Neutrophil (primary cell): ENCODE measurements around the gene RPS18.

Experiments used
- H3K27ac ChIP-seq: fragments of 200-600 bp; sonication (generic); 2 replicates; pipeline ENCODE4 v1.5.1; 2016; ENCODE audit warnings: mild to moderate bottlenecking, moderate library complexity
- H3K27me3 ChIP-seq: fragments of 200-600 bp; sonication (generic); 2 replicates; pipeline ENCODE4 v1.6.0; 2016; ENCODE audit warnings: mild to moderate bottlenecking
- H3K36me3 ChIP-seq: fragments of 200-600 bp; sonication (generic); 2 replicates; pipeline ENCODE4 v1.5.1; 2017
- H3K4me1 ChIP-seq, 2 experiments: fragments of 200-600 bp in 1 of 2; sonication (generic) in 1 of 2; 1 replicate in 1 of 2; 2 replicates in 1 of 2; pipeline versions ENCODE4 v1.5.1 to v1.6.1; 2013 to 2016; ENCODE audit warnings: low read depth in 1 of 2, low read length in 1 of 2, mild to moderate bottlenecking in 1 of 2, moderate library complexity in 1 of 2; ENCODE audit not compliant: control insufficient read depth in 1 of 2, insufficient read depth in 1 of 2
- H3K4me3 ChIP-seq, 2 experiments: fragments of 200-600 bp in 1 of 2; sonication (generic) in 1 of 2; 1 replicate in 1 of 2; 2 replicates in 1 of 2; pipeline ENCODE4 v1.5.1; 2013 to 2016; ENCODE audit warnings: low read depth in 1 of 2, low read length in 1 of 2, mild to moderate bottlenecking in 1 of 2, moderate library complexity in 1 of 2
- H3K9me3 ChIP-seq: fragments of 200-600 bp; sonication (generic); 2 replicates; pipeline ENCODE4 v1.5.1; 2016
- TF ChIP-seq, protein P1 (sequence below): fragments of 200-600 bp; sonication (generic); IDR thresholded peaks from 2 replicates; pipeline ENCODE4 v1.5.1; 2016; ENCODE audit warnings: antibody characterized with exemption

Gene RPS18

DNA sequence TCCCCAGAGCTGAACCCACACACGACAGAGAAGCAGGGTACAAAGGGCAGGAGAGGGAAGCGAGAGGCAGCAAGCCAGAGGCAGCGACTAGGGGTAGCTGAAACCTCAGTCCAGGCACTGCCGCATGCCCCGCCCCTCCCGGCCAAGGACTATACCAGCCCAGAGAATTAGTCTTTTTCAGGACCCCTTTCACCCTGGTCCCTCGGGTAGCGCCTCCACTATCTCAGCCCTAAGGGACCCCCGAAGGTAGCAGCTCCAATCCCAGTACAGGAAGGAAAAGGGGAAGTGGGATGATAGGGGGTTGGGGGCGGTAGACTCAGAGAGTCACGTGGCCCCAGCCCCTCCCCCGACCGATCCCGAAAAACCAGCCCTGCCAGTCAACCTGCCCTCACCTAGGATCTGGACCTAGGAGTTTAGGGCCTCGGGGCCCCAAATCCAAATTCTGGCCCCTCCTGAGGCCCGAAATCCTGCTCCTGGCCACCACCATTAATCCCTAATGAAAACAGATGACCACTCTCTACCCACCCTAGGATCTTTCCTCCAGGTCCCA is 25.6 kb downstream of the RPS18 start:
- TF ChIP-seq, protein P1, sequence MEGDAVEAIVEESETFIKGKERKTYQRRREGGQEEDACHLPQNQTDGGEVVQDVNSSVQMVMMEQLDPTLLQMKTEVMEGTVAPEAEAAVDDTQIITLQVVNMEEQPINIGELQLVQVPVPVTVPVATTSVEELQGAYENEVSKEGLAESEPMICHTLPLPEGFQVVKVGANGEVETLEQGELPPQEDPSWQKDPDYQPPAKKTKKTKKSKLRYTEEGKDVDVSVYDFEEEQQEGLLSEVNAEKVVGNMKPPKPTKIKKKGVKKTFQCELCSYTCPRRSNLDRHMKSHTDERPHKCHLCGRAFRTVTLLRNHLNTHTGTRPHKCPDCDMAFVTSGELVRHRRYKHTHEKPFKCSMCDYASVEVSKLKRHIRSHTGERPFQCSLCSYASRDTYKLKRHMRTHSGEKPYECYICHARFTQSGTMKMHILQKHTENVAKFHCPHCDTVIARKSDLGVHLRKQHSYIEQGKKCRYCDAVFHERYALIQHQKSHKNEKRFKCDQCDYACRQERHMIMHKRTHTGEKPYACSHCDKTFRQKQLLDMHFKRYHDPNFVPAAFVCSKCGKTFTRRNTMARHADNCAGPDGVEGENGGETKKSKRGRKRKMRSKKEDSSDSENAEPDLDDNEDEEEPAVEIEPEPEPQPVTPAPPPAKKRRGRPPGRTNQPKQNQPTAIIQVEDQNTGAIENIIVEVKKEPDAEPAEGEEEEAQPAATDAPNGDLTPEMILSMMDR: no peak
- H3K9me3 ChIP-seq: no peaks in the 10 kb centered on the region
- H3K4me1 ChIP-seq: peaks cover 33 to 38% of the 10 kb centered on the region in 2 experiments
- H3K4me3 ChIP-seq: peak overlapping the region; percentile 86 to 90
- no peaks in the 10 kb centered on the region for H3K27me3 ChIP-seq
- H3K27ac ChIP-seq: peak overlapping the region; percentile 98
- peaks cover 73% of the 10 kb centered on the region for H3K36me3 ChIP-seq

DNA sequence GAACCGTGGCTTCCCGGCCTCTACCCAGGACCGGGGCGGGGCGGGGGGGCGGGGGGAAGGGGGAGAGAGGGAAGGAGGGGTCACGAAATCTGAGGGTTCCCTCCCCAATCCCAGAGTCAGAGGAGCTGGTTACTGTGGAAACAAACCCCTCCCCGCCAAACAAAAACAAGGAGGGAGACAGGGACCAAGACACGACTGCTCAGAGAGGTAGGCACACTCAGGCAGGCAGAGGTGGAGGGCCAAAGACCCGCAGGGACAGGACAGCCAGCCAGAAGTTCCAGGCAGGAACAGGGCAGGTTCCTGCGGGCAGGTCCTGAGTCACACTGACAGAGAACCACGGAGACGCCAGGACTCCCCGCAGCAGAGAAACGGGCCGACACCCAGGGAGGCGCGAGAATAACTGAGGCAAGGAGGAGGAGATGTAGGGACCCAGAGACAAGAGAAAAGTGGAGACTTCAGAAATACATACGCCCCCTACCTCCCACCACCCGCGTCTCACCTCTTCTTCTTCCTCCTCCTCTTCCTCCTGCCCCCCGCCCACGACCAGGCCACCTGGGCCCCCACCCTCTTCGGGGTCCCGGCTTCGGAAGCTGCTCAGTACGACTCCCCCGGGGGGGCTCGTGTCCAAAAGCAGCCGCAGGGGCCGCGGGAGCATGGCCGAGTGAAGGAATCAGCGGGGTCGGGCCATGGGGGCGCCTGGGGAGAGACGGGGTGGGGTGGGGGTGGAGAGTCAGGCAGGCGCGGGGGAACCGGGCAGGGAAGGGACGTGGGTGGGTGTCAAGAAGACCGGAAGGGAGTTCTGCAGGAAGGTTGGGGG is 26.3 kb downstream of the RPS18 start:
- Histone ChIP-seq H3K4me1 (peaks cover 33 to 38% of the 10 kb centered on the region in 2 experiments), H3K27me3 (no peaks in the 10 kb centered on the region), H3K36me3 (peaks cover 73% of the 10 kb centered on the region), H3K9me3 (no peaks in the 10 kb centered on the region), H3K27ac (peak overlapping the region; percentile 98), H3K4me3 (peak overlapping the region; percentile 86 to 90)
- TF ChIP-seq, protein P1: peak; percentile 5

DNA sequence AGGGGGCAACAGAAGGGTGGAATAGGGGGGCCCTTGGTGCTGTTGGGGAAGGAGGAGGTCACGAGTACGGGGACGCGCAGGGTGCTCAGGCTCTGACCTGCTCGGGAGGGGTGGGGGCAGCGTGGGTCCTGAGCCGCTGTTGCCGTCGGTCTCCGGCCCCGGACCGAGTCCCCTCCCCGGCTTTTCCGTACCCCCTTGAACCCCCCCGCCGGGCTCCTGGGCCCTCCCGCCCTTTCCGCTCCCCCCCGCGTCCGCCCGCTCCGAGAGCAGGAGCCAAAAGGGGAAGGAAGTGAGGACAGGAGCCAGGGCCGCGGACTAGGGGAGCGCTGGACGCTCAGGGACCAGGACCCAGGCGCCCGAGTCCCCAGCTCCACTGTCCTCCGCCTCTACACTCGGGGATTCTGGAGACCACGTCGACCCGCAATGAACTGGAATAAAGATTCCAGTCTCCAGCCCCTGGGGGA is 26.9 kb downstream of the RPS18 start, which contains the start of gene RGL2:
Gene RGL2, minus strand, starts transcription at position 170 of the 464 bp plus-strand sequence. CDS start 332 bp downstream, outside the sequence.
- TF ChIP-seq, protein P1: no peak
- Histone ChIP-seq H3K4me3 (peak within 1 kb of the TSS; percentile 86 to 90), H3K4me1 (peaks cover 33 to 38% of the 10 kb centered on the region in 2 experiments), H3K27me3 (no peaks in the 10 kb centered on the region), H3K36me3 (peaks cover 73% of the 10 kb centered on the region), H3K9me3 (no peaks in the 10 kb centered on the region), H3K27ac (peak within 1 kb of the TSS; percentile 98)

DNA sequence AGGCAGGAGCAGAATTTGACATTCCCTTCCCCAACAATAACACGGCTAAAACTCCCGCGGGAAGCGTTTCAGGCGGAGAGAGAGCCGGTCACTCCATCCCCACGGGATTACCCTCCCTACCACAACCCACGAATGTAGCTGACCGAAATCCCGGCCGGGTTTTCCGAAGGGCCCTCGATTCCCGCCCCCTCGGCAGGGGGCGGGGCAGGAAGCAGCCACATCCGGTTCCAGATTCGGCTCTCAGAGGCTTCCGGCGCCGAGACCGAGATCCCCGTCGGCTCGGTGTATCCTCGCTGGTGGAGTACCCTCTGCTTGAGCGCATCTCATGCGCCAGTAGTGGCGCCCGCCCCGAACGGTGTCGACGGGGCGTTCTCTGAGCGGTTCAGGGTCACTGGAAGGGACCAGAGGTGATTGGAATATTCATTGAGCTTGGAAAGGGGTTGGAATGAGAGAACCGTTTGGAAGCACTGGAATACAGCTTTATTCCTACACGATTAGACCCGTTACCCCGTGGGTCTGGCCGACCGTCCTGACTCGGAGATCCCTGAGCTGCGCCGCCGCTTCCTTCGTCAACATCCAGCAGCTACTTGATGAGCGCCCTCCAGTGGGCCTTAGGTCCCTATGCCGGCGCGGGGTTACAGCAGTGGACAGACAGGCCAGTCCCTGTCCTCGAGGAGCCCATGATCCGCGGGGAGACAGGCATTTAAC is 27.5 kb downstream of the RPS18 start:
- no peaks in the 10 kb centered on the region for H3K9me3 ChIP-seq
- peaks cover 73% of the 10 kb centered on the region for H3K36me3 ChIP-seq
- H3K27me3 ChIP-seq: no peaks in the 10 kb centered on the region
- peak overlapping the region; percentile 98 for H3K27ac ChIP-seq
- peaks cover 33 to 39% of the 10 kb centered on the region in 2 experiments for H3K4me1 ChIP-seq
- H3K4me3 ChIP-seq: peak overlapping the region; percentile 86 to 90
- TF ChIP-seq, protein P1: peak; percentile 88

DNA sequence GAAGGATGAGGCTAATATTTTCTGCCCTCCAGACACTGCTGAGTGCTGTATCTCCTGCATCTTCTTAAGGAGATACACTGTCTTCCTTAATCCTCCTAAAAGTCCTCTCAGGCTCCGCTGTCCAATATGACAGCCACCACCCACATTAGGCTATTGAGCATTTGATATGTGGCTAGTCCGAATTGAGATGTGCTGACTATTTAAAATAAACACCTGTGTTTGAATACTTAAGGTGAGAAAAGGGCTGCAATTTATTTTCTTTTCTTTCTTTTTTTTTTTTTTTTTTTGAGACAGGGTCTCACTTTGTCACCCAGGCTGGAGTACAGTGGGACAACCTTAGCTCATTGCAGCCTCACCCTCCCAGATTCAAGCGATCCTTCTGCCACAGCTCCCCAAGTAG is 30.0 kb downstream of the RPS18 start:
- peak overlapping the region; percentile 32 for H3K27ac ChIP-seq
- H3K36me3 ChIP-seq: peaks cover 73% of the 10 kb centered on the region
- H3K27me3 ChIP-seq: no peaks in the 10 kb centered on the region
- H3K9me3 ChIP-seq: no peaks in the 10 kb centered on the region
- TF ChIP-seq, protein P1: no peak
- peaks cover 31 to 44% of the 10 kb centered on the region in 2 experiments for H3K4me1 ChIP-seq
- H3K4me3 ChIP-seq: no peak overlapping the region
